ENCODE data around the gene CTSZ.

GRCh38 chr20:59035381-59035780, 28.3 kb upstream of the CTSZ start:
- TF ChIP-seq EZH2phosphoT487 (IDR thresholded peaks at IDR 0.05; ENCODE audit: borderline replicate concordance): no peak
- TF ChIP-seq CTCF (conservative IDR thresholded peaks at IDR 0.05; ENCODE audit: low read length): no peak
